H1 (cell line): Measurements from ENCODE around the gene DLL4. TPM values are rescaled to one million over a fixed set of nuclear protein-coding genes. Genes with fewer than 3 reads are reported as not detected.

Experiments
- CTCF ChIA-PET: fragments of 300-600 bp; sonication (Branson Sonifier 250); formaldehyde crosslinking; loops from one replicate; lab custom pipeline; 2021; ENCODE audit not compliant: partially characterized antibody; lab: Charles Lee
- POLR2A ChIA-PET: fragments of 300-600 bp; sonication (Branson Sonifier 250); formaldehyde crosslinking; loops from one replicate; lab custom pipeline; 2021; ENCODE audit warnings: inconsistent platforms; ENCODE audit not compliant: partially characterized antibody; lab: Charles Lee
- DNase-seq, 2 experiments: peaks; one replicate each; pipeline versions ENCODE4 v3.0.0 to v3.0.0-alpha.2; 2010 to 2022; ENCODE audit warnings: low spot score in 2 of 2, low read depth in 1 of 2, mixed read lengths in 1 of 2
- FAIRE-seq: peaks from 2 replicates; lab custom pipeline; 2011; peaks lifted over from hg19 to GRCh38; lab: Jason Lieb, UNC
- H2AFZ ChIP-seq: 2 replicates; pipeline ENCODE4 v1.8.1; 2012; ENCODE audit warnings: low read length, inconsistent platforms
- H2AK5ac ChIP-seq: 2 replicates; pipeline ENCODE4 v1.6.1; 2013; ENCODE audit warnings: low read depth, low read length
- H2BK120ac ChIP-seq: replicated peaks from 2 replicates; pipeline ENCODE3; 2013; ENCODE audit warnings: low read depth, low read length, inconsistent platforms
- H2BK12ac ChIP-seq: 2 replicates; pipeline ENCODE4 v1.6.1; 2013; ENCODE audit warnings: low read depth, low read length
- H2BK15ac ChIP-seq: 2 replicates; pipeline ENCODE4 v1.6.1; 2013; ENCODE audit warnings: low read length
- H2BK20ac ChIP-seq: 2 replicates; pipeline ENCODE4 v1.6.1; 2013; ENCODE audit warnings: low read length
- H2BK5ac ChIP-seq: 2 replicates; pipeline ENCODE4 v1.6.1; 2013; ENCODE audit warnings: low read depth, low read length
- H3K14ac ChIP-seq: 2 replicates; pipeline ENCODE4 v1.6.1; 2013; ENCODE audit warnings: inconsistent platforms; ENCODE audit not compliant: insufficient read length
- H3K18ac ChIP-seq: 2 replicates; pipeline ENCODE4 v1.6.1; 2013; ENCODE audit warnings: low read length; ENCODE audit errors: extremely low read depth
- H3K23ac ChIP-seq: 2 replicates; pipeline ENCODE4 v1.6.1; 2013; ENCODE audit warnings: inconsistent platforms; ENCODE audit not compliant: insufficient read length
- H3K23me2 ChIP-seq: 2 replicates; pipeline ENCODE4 v1.6.1; 2013; ENCODE audit warnings: low read depth, low read length
- H3K27ac ChIP-seq: 2 replicates; pipeline ENCODE4 v1.6.1; 2011; ENCODE audit warnings: low read depth, low read length, inconsistent platforms
- H3K27me3 ChIP-seq, 4 experiments: replicated peaks in 1 of 4; 1 replicate in 1 of 4; 2 replicates in 3 of 4; pipeline versions ENCODE4 v1.6.1 to v1.8.1; 2011 to 2013; ENCODE audit warnings: low read length in 3 of 4, mild to moderate bottlenecking in 3 of 4, inconsistent platforms in 2 of 4, mixed read lengths in 2 of 4, moderate library complexity in 1 of 4; ENCODE audit not compliant: control insufficient read depth in 3 of 4, insufficient read depth in 3 of 4; ENCODE audit errors: extremely low read depth in 1 of 4
- H3K36me3 ChIP-seq, 4 experiments: 2 replicates each; pipeline versions ENCODE4 v1.6.1 to v1.8.1; 2011 to 2013; ENCODE audit warnings: mild to moderate bottlenecking in 4 of 4, low read length in 3 of 4, moderate library complexity in 2 of 4, control low read depth in 1 of 4, inconsistent platforms in 1 of 4; ENCODE audit not compliant: insufficient read depth in 4 of 4, control insufficient read depth in 2 of 4
- H3K4ac ChIP-seq: replicated peaks from 2 replicates; pipeline ENCODE3; 2013; ENCODE audit warnings: low read length, low read depth, mixed read lengths, inconsistent platforms; ENCODE audit not compliant: insufficient read length
- H3K4me1 ChIP-seq, 4 experiments: replicated peaks in 1 of 4; 1 replicate in 1 of 4; 2 replicates in 3 of 4; pipeline versions ENCODE4 v1.6.1 to v1.8.1; 2011 to 2013; ENCODE audit warnings: low read length in 3 of 4, inconsistent platforms in 2 of 4, mixed read lengths in 1 of 4; ENCODE audit not compliant: insufficient read depth in 4 of 4, control insufficient read depth in 3 of 4
- H3K4me2 ChIP-seq, 2 experiments: 2 replicates each; pipeline versions ENCODE4 v1.6.1 to v1.8.1; 2011 to 2013; ENCODE audit warnings: low read depth in 2 of 2, low read length in 2 of 2, control low read depth in 1 of 2, inconsistent platforms in 1 of 2, mild to moderate bottlenecking in 1 of 2; ENCODE audit not compliant: insufficient read depth in 1 of 2
- H3K4me3 ChIP-seq, 4 experiments: fragments of 200-600, 300-600 bp in 1 of 4; sonication (generic), shearing (Covaris generic), sonication (Bioruptor Twin) in 1 of 4; 2 replicates each; pipeline versions ENCODE4 v1.5.1 to v1.8.1; 2011 to 2016; ENCODE audit warnings: low read length in 4 of 4, low read depth in 3 of 4, control low read depth in 2 of 4, inconsistent platforms in 2 of 4, mild to moderate bottlenecking in 2 of 4, mixed read lengths in 1 of 4, moderate library complexity in 1 of 4; ENCODE audit not compliant: insufficient read depth in 2 of 4; ENCODE audit errors: extremely low read depth in 1 of 4
- H3K56ac ChIP-seq: replicated peaks from 2 replicates; pipeline ENCODE3; 2013; ENCODE audit warnings: low read depth, mild to moderate bottlenecking, mixed read lengths, low read length, inconsistent platforms; ENCODE audit not compliant: insufficient read length
- H3K79me1 ChIP-seq: 2 replicates; pipeline ENCODE4 v1.6.1; 2013; ENCODE audit warnings: low read depth, low read length, control low read depth
- H3K79me2 ChIP-seq, 2 experiments: 2 replicates each; pipeline versions ENCODE4 v1.6.1 to v1.8.1; 2012 to 2013; ENCODE audit warnings: low read length in 2 of 2, mild to moderate bottlenecking in 2 of 2, inconsistent platforms in 1 of 2; ENCODE audit not compliant: insufficient read depth in 2 of 2, control insufficient read depth in 1 of 2
- H3K9ac ChIP-seq, 4 experiments: replicated peaks in 1 of 4; 1 replicate in 1 of 4; 2 replicates in 3 of 4; pipeline versions ENCODE4 v1.6.1 to v1.8.1; 2011 to 2013; ENCODE audit warnings: low read depth in 3 of 4, low read length in 3 of 4, control low read depth in 2 of 4, mild to moderate bottlenecking in 2 of 4, moderate library complexity in 2 of 4, inconsistent platforms in 1 of 4; ENCODE audit errors: extremely low read depth in 1 of 4
- H3K9me3 ChIP-seq, 2 experiments: 2 replicates each; pipeline versions ENCODE4 v1.6.1 to v1.8.1; 2012 to 2013; ENCODE audit warnings: mild to moderate bottlenecking in 2 of 2, moderate library complexity in 2 of 2, control low read depth in 1 of 2, inconsistent platforms in 1 of 2, low read depth in 1 of 2, low read length in 1 of 2, mixed read lengths in 1 of 2; ENCODE audit not compliant: insufficient read depth in 2 of 2
- H4K20me1 ChIP-seq, 2 experiments: replicated peaks in 1 of 2; 2 replicates each; pipeline versions ENCODE3 to v1.8.1; 2011 to 2013; ENCODE audit warnings: inconsistent platforms in 2 of 2, low read length in 2 of 2, mild to moderate bottlenecking in 1 of 2; ENCODE audit not compliant: insufficient read depth in 2 of 2, control insufficient read depth in 1 of 2
- H4K5ac ChIP-seq: 2 replicates; pipeline ENCODE4 v1.6.1; 2013; ENCODE audit warnings: low read length, low read depth, mixed read lengths, inconsistent platforms; ENCODE audit not compliant: insufficient read length
- H4K8ac ChIP-seq: 2 replicates; pipeline ENCODE4 v1.8.0; 2013; ENCODE audit warnings: mild to moderate bottlenecking, moderate library complexity, low read length, inconsistent platforms; ENCODE audit not compliant: insufficient read depth; ENCODE audit errors: extremely low read depth
- H4K91ac ChIP-seq: replicated peaks from 2 replicates; pipeline ENCODE3; 2013; ENCODE audit warnings: low read length, mixed read lengths, inconsistent platforms; ENCODE audit not compliant: insufficient read length
- CBX8 ChIP-seq: fragments of 300-800, 300-1000 bp; sonication (generic); IDR thresholded peaks from 2 replicates; pipeline ENCODE4 v1.7.1; 2016; ENCODE audit warnings: low read depth, low read length, borderline replicate concordance
- CTBP2 ChIP-seq: IDR thresholded peaks from 2 replicates; pipeline ENCODE4 v1.7.0; 2011; ENCODE audit warnings: borderline replicate concordance, mild to moderate bottlenecking, moderate library complexity, mixed read lengths, low read length; ENCODE audit not compliant: insufficient read depth, insufficient read length
- POLR2AphosphoS5 ChIP-seq: IDR thresholded peaks from 2 replicates; pipeline ENCODE4 v1.6.1; 2011; ENCODE audit warnings: low read depth, low read length
- RAD21 ChIP-seq, 2 experiments: IDR thresholded peaks in 1 of 2; conservative IDR thresholded peaks in 1 of 2; 2 replicates each; pipeline ENCODE4 v1.6.1; 2011; ENCODE audit warnings: low read depth in 2 of 2, low read length in 2 of 2, improper control_type of control experiment in 1 of 2, inconsistent platforms in 1 of 2, mild to moderate bottlenecking in 1 of 2, moderate library complexity in 1 of 2
- SRF ChIP-seq: IDR thresholded peaks from 2 replicates; pipeline ENCODE4 v1.6.1; 2011; ENCODE audit warnings: mild to moderate bottlenecking, low read depth, low read length, moderate library complexity
- TAF7 ChIP-seq: optimal IDR thresholded peaks from 2 replicates; pipeline ENCODE3; 2011; ENCODE audit warnings: low read depth, mild to moderate bottlenecking, inconsistent platforms, low read length, moderate library complexity, borderline replicate concordance
- TBP ChIP-seq: IDR thresholded peaks from 2 replicates; pipeline ENCODE4 v1.6.1; 2011; ENCODE audit warnings: low read depth, low read length, improper control_type of control experiment
- WGBS, 2 experiments: shearing (Covaris generic) in 1 of 2; methylation state at CpG; one replicate each; pipeline versions ENCODE4 v1.1.6 to v1.1.7; 2013 to 2015; ENCODE audit warnings: low lambda C conversion rate in 2 of 2, mixed read lengths in 2 of 2, inconsistent platforms in 1 of 2, low coverage in 1 of 2, missing lambda C conversion rate in 1 of 2; ENCODE audit not compliant: insufficient replicate concordance in 2 of 2, insufficient coverage in 1 of 2, insufficient read length in 1 of 2; ENCODE audit errors: extremely low coverage in 1 of 2, missing lambda C conversion rate in 1 of 2; 5-methylcytosine and 5-hydroxymethylcytosine counted together
- polyA plus RNA-seq, 7 experiments: library from polyadenylated mRNA; depleted of rRNA in 3 of 7; stranded (reverse) in 5 of 7; unstranded in 2 of 7; fragments of >200 nt in 5 of 7; fragments of 200-250 nt in 2 of 7; gene quantifications; 1 replicate in 5 of 7; 2 replicates in 1 of 7; 4 replicates in 1 of 7; pipeline versions ENCODE4 v1.2.1 to v1.2.3, GENCODE V29; 2011 to 2013; ENCODE audit warnings: missing spikeins in 2 of 7, mixed read lengths in 2 of 7
- total RNA-seq: library from RNA; stranded (reverse); fragmentation: NEBNext Ultra II Directional; extraction: Animal tissue kit (Norgen Biotek cat#: 25700); gene quantifications from 2 replicates; pipeline ENCODE4 v1.2.1, GENCODE V29; 2021
- TF ChIP-seq, protein P1 (sequence below), 3 experiments: IDR thresholded peaks; 1 replicate in 2 of 3; 2 replicates in 1 of 3; pipeline versions ENCODE4 v1.5.1 to v1.6.1; 2011; ENCODE audit warnings: low read length in 3 of 3, mild to moderate bottlenecking in 3 of 3, inconsistent platforms in 2 of 3, low read depth in 1 of 3, moderate library complexity in 1 of 3; ENCODE audit not compliant: insufficient read depth in 1 of 3; ENCODE audit errors: control extremely low read depth in 1 of 3

Gene DLL4
- total and polyA plus RNA-seq, 2 of the 8 experiments (the other 6 are each of a cell fraction or from before 2014, with no cell fraction given) = 0.23 to 0.60 TPM

DNA sequence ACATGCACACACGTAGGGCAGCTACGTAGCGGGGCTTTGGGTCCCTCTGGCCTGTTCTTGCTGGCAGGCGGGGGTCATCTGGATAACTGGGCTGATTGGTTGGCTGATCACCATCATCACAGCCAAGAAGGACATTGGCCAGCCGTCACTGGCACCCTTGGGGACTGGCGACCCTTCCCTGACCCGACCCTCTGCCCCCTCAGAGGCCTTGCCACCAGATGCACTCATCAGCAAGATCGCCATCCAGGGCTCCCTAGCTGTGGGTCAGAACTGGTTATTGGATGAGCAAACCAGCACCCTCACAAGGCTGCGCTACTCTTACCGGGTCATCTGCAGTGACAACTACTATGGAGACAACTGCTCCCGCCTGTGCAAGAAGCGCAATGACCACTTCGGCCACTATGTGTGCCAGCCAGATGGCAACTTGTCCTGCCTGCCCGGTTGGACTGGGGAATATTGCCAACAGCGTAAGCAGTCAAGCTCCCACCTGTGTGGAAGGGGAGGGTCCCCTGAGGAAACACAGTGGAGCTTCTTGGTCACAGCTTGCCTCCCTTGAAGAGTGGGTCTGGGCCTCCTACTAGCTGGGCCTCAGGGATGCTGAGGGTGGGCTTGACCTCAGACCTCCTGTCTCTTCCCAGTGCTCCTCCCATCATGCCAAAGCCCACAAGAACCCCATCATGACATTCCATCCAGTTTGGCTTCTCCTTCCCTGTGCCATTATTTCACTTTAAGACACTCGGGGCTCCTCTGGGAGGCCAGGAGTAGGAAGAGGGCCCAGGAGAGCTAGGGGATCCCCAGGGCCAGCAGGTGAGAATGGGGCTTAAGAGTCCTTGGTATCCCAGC, 2.4 kb downstream of the DLL4 start:
- no peaks in the 10 kb centered on the region for H3K9me3 ChIP-seq
- H3K4me2 ChIP-seq = peak overlapping the region; percentile 87 to 97; a peak in 2 of 4 replicates
- H3K27ac ChIP-seq = no peak overlapping the region
- H3K56ac ChIP-seq = no peak overlapping the region
- no peak overlapping the region for H3K14ac ChIP-seq
- ChIA-PET POLR2A (interaction anchor here (1.1 to 43.8 kb wide), 5 partner anchors 13 to 493 kb away, joined by 3 to 1505 read pairs (median 73); partner anchors contain the start of gene CHAC1), CTCF (interaction anchor here (0.8 to 33.1 kb wide), 16 partner anchors 7 to 181 kb away, joined by 3 to 619 read pairs (median 10); partner anchors contain the start of genes CHAC1, DLL4, DNAJC17 and VPS18)
- peaks cover 3 to 28% (median 13%) of the 10 kb centered on the region in 4 experiments for H3K4me1 ChIP-seq
- H3K27me3 ChIP-seq = peaks cover 44 to 79% (median 67%) of the 10 kb centered on the region in 4 experiments
- H3K36me3 ChIP-seq = no peaks in the 10 kb centered on the region
- no peaks in the 10 kb centered on the region for H3K79me1 ChIP-seq
- H3K4ac ChIP-seq = no peak overlapping the region
- no peak overlapping the region for H4K5ac ChIP-seq
- H2BK5ac ChIP-seq = no peak overlapping the region
- H2AFZ ChIP-seq = no peak overlapping the region
- H2BK15ac ChIP-seq = no peak overlapping the region
- WGBS, 2 experiments = 80% methylated on average over 16 of the region's 16 CpGs; no CpG with 5 or more reads in 1 of the 2 experiments
- no peak overlapping the region for H3K23ac ChIP-seq
- no peak overlapping the region for H4K91ac ChIP-seq
- DNase-seq (no peak), FAIRE-seq (no peak)
- no peak overlapping the region for H3K9ac ChIP-seq
- peak overlapping the region in 1 of 4 experiments; percentile 71; a peak in 1 of 8 replicates for H3K4me3 ChIP-seq
- no peak overlapping the region for H3K18ac ChIP-seq
- H2BK20ac ChIP-seq = no peak overlapping the region
- TF ChIP-seq TBP = no peak
- TF ChIP-seq CBX8 = no peak
- no peak for TF ChIP-seq POLR2AphosphoS5
- no peak for TF ChIP-seq RAD21 (IDR thresholded peaks at IDR 0.05 in 1 of 2, conservative IDR thresholded peaks at IDR 0.05 in 1 of 2; ENCODE audit: low read depth in 2 of 2, low read length in 2 of 2)
- TF ChIP-seq, protein P1, sequence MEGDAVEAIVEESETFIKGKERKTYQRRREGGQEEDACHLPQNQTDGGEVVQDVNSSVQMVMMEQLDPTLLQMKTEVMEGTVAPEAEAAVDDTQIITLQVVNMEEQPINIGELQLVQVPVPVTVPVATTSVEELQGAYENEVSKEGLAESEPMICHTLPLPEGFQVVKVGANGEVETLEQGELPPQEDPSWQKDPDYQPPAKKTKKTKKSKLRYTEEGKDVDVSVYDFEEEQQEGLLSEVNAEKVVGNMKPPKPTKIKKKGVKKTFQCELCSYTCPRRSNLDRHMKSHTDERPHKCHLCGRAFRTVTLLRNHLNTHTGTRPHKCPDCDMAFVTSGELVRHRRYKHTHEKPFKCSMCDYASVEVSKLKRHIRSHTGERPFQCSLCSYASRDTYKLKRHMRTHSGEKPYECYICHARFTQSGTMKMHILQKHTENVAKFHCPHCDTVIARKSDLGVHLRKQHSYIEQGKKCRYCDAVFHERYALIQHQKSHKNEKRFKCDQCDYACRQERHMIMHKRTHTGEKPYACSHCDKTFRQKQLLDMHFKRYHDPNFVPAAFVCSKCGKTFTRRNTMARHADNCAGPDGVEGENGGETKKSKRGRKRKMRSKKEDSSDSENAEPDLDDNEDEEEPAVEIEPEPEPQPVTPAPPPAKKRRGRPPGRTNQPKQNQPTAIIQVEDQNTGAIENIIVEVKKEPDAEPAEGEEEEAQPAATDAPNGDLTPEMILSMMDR (IDR thresholded peaks at IDR 0.05; ENCODE audit: control extremely low read depth in 1 of 3, insufficient read depth in 1 of 3, low read depth in 1 of 3, low read length in 3 of 3) = peak in 1 of 3 experiments; percentile 29; a peak in 1 of 4 replicates
- TF ChIP-seq CTBP2 = no peak
- TF ChIP-seq TAF7 = no peak
- TF ChIP-seq SRF = no peak
- peaks cover 21% of the 10 kb centered on the region; the same call in 1 of the 2 replicates for H3K23me2 ChIP-seq
- no peaks in the 10 kb centered on the region for H3K79me2 ChIP-seq
- peak overlapping the region; percentile 68; the same call in 1 of the 2 replicates for H2BK12ac ChIP-seq
- no peak overlapping the region for H2BK120ac ChIP-seq
- H4K8ac ChIP-seq = no peak overlapping the region
- peaks cover 2 to 19% of the 10 kb centered on the region in 2 experiments for H4K20me1 ChIP-seq
- H2AK5ac ChIP-seq = no peak overlapping the region
